ENCODE results near the gene SLCO3A1.
"Not testable (repeated sequence)": the region's sequence is repeated elsewhere in the genome, so short reads cannot be mapped to it uniquely, and the experiment has no call there.

The SLCO3A1 gene

GRCh38 chr15:92035551-92035950 is 182.0 kb downstream of the SLCO3A1 start:
- no peak for DNase-seq (ENCODE audit: low read depth, low spot score)

- DNase-seq (ENCODE audit: low read depth, low spot score): no peak
These were observed 182.5 kb downstream of the SLCO3A1 start for GRCh38 chr15:92035961-92036360.

- DNase-seq (ENCODE audit: low read depth, low spot score): no peak
These were observed 184.0 kb downstream of the SLCO3A1 start for GRCh38 chr15:92037491-92037890.

- no peak for DNase-seq (ENCODE audit: low read depth, low spot score)
These were observed 186.8 kb downstream of the SLCO3A1 start for GRCh38 chr15:92040350-92040749.

- DNase-seq (ENCODE audit: low read depth, low spot score): no peak
These were observed 187.9 kb downstream of the SLCO3A1 start for GRCh38 chr15:92041371-92041770.

- no peak for DNase-seq (ENCODE audit: low read depth, low spot score)
These were observed 189.8 kb downstream of the SLCO3A1 start for GRCh38 chr15:92043283-92043682.

GRCh38 chr15:92044203-92044909 is 190.8 kb downstream of the SLCO3A1 start:
- no peak for DNase-seq (ENCODE audit: low read depth, low spot score)

GRCh38 chr15:92047900-92048299 is 194.4 kb downstream of the SLCO3A1 start:
- DNase-seq (ENCODE audit: low read depth, low spot score): no peak

- DNase-seq (ENCODE audit: low read depth, low spot score): no peak
These were observed 195.2 kb downstream of the SLCO3A1 start for GRCh38 chr15:92048739-92049138.

GRCh38 chr15:92049290-92049989 is 195.9 kb downstream of the SLCO3A1 start:
- no peak for DNase-seq (ENCODE audit: low read depth, low spot score)

GRCh38 chr15:92050220-92050898 is 196.9 kb downstream of the SLCO3A1 start:
- DNase-seq (ENCODE audit: low read depth, low spot score): no peak

GRCh38 chr15:92051716-92052115 is 198.2 kb downstream of the SLCO3A1 start:
- no peak for DNase-seq (ENCODE audit: low read depth, low spot score)

GRCh38 chr15:92053753-92054316 is 200.3 kb downstream of the SLCO3A1 start:
- DNase-seq (ENCODE audit: low read depth, low spot score): no peak

GRCh38 chr15:92056875-92057274 is 203.4 kb downstream of the SLCO3A1 start:
- DNase-seq (ENCODE audit: low read depth, low spot score): no peak

GRCh38 chr15:92059036-92059970 is 205.8 kb downstream of the SLCO3A1 start:
- no peak for DNase-seq (ENCODE audit: low read depth, low spot score)

GRCh38 chr15:92059971-92060311 is 206.4 kb downstream of the SLCO3A1 start:
- DNase-seq (ENCODE audit: low read depth, low spot score): not testable (repeated sequence)

GRCh38 chr15:92061511-92062195 is 208.1 kb downstream of the SLCO3A1 start:
- DNase-seq (ENCODE audit: low read depth, low spot score): no peak

GRCh38 chr15:92062505-92062904 is 209.0 kb downstream of the SLCO3A1 start:
- no peak for DNase-seq (ENCODE audit: low read depth, low spot score)

- no peak for DNase-seq (ENCODE audit: low read depth, low spot score)
These were observed 214.6 kb downstream of the SLCO3A1 start for GRCh38 chr15:92068121-92068520.

- no peak for DNase-seq (ENCODE audit: low read depth, low spot score)
These were observed 216.1 kb downstream of the SLCO3A1 start for GRCh38 chr15:92069308-92070250.
